Adrenal gland (tissue), 5 donors: Measurements from ENCODE around the gene MLLT6.

ENCODE experiments used
- POLR2A ChIP-seq, 2 donors: fragments of 450-650 bp; IDR thresholded peaks; one replicate each; pipeline ENCODE4 v1.6.1; 2017; ENCODE audit warnings: antibody characterized with exemption in 2 of 2, mild to moderate bottlenecking in 2 of 2, moderate library complexity in 1 of 2
- TF ChIP-seq, protein P1 (sequence below), 6 experiments: fragments of 450-650 bp in 4 of 6; fragments of 200-600 bp in 2 of 6; sonication (generic) in 1 of 6; IDR thresholded peaks; 1 replicate in 5 of 6; 2 replicates in 1 of 6; pipeline versions ENCODE4 v1.5.1 to v1.8.0; 2016 to 2021; ENCODE audit warnings: antibody characterized with exemption in 6 of 6, mild to moderate bottlenecking in 2 of 6, moderate library complexity in 1 of 6
- donor health status: DM: no; HTN: no; CAD: no.

DNA sequence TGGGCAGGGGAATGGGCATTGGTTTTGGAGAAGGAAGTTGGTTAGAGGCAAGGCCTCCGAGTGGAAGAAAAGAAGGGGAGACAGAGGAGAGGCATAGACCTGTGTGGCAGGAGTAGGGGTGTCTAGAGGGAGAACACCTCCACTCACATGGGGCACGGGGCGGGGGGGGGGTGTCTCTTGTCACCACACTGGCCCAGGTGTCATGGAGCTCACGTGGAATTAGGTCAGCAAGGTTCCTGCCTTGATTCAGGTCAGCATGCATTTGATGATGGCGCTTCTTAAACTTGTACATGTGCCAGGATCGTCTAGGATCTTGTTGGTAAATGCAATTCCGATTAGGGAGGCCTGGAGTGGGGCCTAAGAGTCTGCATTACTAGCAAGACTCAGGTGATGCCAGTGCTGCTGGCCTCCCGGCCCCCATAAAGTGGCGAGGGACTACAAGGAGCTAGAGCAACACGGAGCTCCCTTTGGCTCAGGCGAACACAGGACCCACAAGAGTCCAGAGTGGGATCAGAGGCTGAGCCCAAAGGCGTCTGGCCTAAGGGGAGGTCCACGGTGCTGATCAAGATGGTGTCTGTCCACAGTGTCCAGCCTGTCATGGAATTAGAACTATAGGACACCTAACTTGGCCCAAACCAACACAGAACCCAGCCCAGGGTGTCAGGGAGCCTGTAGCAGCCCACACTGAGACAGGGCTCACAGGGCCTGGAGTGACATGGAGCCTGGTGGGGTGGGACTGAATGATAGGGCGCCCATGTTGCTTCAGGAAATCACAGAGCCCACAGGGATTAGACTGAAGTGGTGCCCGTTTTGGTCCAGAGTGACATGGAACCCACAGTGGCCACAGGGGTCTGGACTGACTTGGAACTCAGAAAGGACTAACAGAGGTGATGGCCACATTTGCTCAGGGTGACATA is 47.0 kb upstream of the MLLT6 start:
- TF ChIP-seq, protein P1, sequence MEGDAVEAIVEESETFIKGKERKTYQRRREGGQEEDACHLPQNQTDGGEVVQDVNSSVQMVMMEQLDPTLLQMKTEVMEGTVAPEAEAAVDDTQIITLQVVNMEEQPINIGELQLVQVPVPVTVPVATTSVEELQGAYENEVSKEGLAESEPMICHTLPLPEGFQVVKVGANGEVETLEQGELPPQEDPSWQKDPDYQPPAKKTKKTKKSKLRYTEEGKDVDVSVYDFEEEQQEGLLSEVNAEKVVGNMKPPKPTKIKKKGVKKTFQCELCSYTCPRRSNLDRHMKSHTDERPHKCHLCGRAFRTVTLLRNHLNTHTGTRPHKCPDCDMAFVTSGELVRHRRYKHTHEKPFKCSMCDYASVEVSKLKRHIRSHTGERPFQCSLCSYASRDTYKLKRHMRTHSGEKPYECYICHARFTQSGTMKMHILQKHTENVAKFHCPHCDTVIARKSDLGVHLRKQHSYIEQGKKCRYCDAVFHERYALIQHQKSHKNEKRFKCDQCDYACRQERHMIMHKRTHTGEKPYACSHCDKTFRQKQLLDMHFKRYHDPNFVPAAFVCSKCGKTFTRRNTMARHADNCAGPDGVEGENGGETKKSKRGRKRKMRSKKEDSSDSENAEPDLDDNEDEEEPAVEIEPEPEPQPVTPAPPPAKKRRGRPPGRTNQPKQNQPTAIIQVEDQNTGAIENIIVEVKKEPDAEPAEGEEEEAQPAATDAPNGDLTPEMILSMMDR (IDR thresholded peaks at IDR 0.05), result no peak
- TF ChIP-seq POLR2A (IDR thresholded peaks at IDR 0.05), result no peak
